Testis (tissue), 3 donors: ENCODE results near the gene CACNA2D3. TPM values are rescaled to one million over a fixed set of nuclear protein-coding genes. Genes with fewer than 3 reads are reported as not detected.
"Not testable (repeated sequence)": the region's sequence is repeated elsewhere in the genome, so short reads cannot be mapped to it uniquely, and the experiment has no call there.

ENCODE experiments used
- DNase-seq: peaks from one replicate; pipeline ENCODE4 v3.0.0-alpha.2; 2019
- H3K27ac ChIP-seq, 2 donors: fragments of 200-600 bp; sonication (generic); one replicate each; pipeline ENCODE4 v1.5.1; 2019
- H3K27me3 ChIP-seq: fragments of 200-600 bp; sonication (generic); one replicate; pipeline ENCODE4 v1.5.1; 2019
- H3K36me3 ChIP-seq: fragments of 200-600 bp; sonication (generic); one replicate; pipeline ENCODE4 v1.5.1; 2017; ENCODE audit warnings: low read depth; ENCODE audit errors: missing control alignments
- H3K4me1 ChIP-seq: fragments of 200-600 bp; sonication (generic); one replicate; pipeline ENCODE4 v1.5.1; 2019
- H3K4me3 ChIP-seq, 2 donors: fragments of 200-600 bp; sonication (generic); one replicate each; pipeline ENCODE4 v1.5.1; 2017 to 2019
- H3K9me3 ChIP-seq: fragments of 200-600 bp; sonication (generic); one replicate; pipeline ENCODE4 v1.5.1; 2017
- POLR2A ChIP-seq: fragments of 450-650 bp; IDR thresholded peaks from one replicate; pipeline ENCODE4 v1.6.1; 2017; ENCODE audit warnings: antibody characterized with exemption, mild to moderate bottlenecking, moderate library complexity
- WGBS, 2 donors: methylation state at CpG; one replicate each; pipeline ENCODE4 v1.1.5; 2018; 5-methylcytosine and 5-hydroxymethylcytosine counted together
- intact Hi-C: fragments of 100-400 bp; cut with DNase I; formaldehyde crosslinking; loops from one replicate; pipeline ENCODE4 v1.15.1; 2023; ENCODE audit warnings: low total_unique reads
- polyA plus RNA-seq: library from polyadenylated mRNA; stranded (reverse); fragments of 350-450 nt; fragmentation: Illumina TruSeq; extraction: RNeasy Lipid Tissue Mini Kit (QIAGEN cat#74804); gene quantifications from one replicate; pipeline ENCODE4 v1.2.3, GENCODE V29; 2014; ENCODE audit warnings: low read depth, low replicate concordance; ENCODE audit not compliant: insufficient read depth
- total RNA-seq, 2 donors: library from RNA; depleted of rRNA; stranded (reverse); fragments of >200 nt; gene quantifications; one replicate each; pipeline ENCODE4 v1.2.3, GENCODE V29; 2016
- TF ChIP-seq, protein P1 (sequence below), 3 experiments: fragments of 450-650 bp in 2 of 3; fragments of 200-600 bp in 1 of 3; sonication (generic) in 1 of 3; IDR thresholded peaks; one replicate each; pipeline ENCODE4 v1.5.1; 2016 to 2019; ENCODE audit warnings: antibody characterized with exemption in 3 of 3, mild to moderate bottlenecking in 2 of 3, moderate library complexity in 1 of 3

The CACNA2D3 gene
- total and polyA plus RNA-seq, 3 donors from 2014 or later, result 10.1 to 16.5 (median 11.2) TPM

- TF ChIP-seq, protein P1, sequence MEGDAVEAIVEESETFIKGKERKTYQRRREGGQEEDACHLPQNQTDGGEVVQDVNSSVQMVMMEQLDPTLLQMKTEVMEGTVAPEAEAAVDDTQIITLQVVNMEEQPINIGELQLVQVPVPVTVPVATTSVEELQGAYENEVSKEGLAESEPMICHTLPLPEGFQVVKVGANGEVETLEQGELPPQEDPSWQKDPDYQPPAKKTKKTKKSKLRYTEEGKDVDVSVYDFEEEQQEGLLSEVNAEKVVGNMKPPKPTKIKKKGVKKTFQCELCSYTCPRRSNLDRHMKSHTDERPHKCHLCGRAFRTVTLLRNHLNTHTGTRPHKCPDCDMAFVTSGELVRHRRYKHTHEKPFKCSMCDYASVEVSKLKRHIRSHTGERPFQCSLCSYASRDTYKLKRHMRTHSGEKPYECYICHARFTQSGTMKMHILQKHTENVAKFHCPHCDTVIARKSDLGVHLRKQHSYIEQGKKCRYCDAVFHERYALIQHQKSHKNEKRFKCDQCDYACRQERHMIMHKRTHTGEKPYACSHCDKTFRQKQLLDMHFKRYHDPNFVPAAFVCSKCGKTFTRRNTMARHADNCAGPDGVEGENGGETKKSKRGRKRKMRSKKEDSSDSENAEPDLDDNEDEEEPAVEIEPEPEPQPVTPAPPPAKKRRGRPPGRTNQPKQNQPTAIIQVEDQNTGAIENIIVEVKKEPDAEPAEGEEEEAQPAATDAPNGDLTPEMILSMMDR (IDR thresholded peaks at IDR 0.05), result no peak
- TF ChIP-seq POLR2A, result no peak
- H3K36me3 ChIP-seq, result no peaks in the 10 kb centered on the region
- no peaks in the 10 kb centered on the region for H3K9me3 ChIP-seq
- intact Hi-C loops, result no loop called here
- H3K4me3 ChIP-seq, result no peak overlapping the region
- no peaks in the 10 kb centered on the region for H3K4me1 ChIP-seq
- DNase-seq, result no peak
- WGBS, 2 donors, result 85 to 91% methylated on average over 3 of the region's 3 CpGs
- no peak overlapping the region for H3K27ac ChIP-seq
- H3K27me3 ChIP-seq, result no peaks in the 10 kb centered on the region
Measured at GRCh38 chr3:54094926-54095325, 27.4 kb upstream of the CACNA2D3 start.

- no peak for DNase-seq
- TF ChIP-seq, protein P1 (IDR thresholded peaks at IDR 0.05), result no peak
- TF ChIP-seq POLR2A, result no peak
- Histone ChIP-seq H3K4me3 (no peak overlapping the region), H3K27me3 (no peaks in the 10 kb centered on the region), H3K4me1 (no peaks in the 10 kb centered on the region), H3K27ac (no peak overlapping the region), H3K36me3 (no peaks in the 10 kb centered on the region), H3K9me3 (no peaks in the 10 kb centered on the region)
- 89 to 95% methylated on average over 1 of the region's 1 CpG for WGBS, 2 donors
- intact Hi-C loops, result no loop called here
Measured at GRCh38 chr3:54099381-54099780, 23.0 kb upstream of the CACNA2D3 start.

- TF ChIP-seq, protein P1 (IDR thresholded peaks at IDR 0.05), result no peak
- TF ChIP-seq POLR2A, result no peak
- 84 to 86% methylated on average over 11 of the region's 11 CpGs for WGBS, 2 donors
- no peaks in the 10 kb centered on the region for H3K36me3 ChIP-seq
Measured at GRCh38 chr3:54104084-54104483, 18.3 kb upstream of the CACNA2D3 start.

GRCh38 chr3:54116129-54116528 lies 6.2 kb upstream of the CACNA2D3 start:
- H3K36me3 ChIP-seq, intact Hi-C loops, H3K27me3 ChIP-seq, H3K4me3 ChIP-seq, DNase-seq, H3K9me3 ChIP-seq, H3K4me1 ChIP-seq, H3K27ac ChIP-seq: not testable (repeated sequence)
- WGBS, 2 donors, result 96 to 98% methylated on average over 4 of the region's 4 CpGs

More at GRCh38 chr3:54104084-54104483, 18.3 kb upstream of the CACNA2D3 start:
- no peaks in the 10 kb centered on the region for H3K27me3 ChIP-seq
- no peak overlapping the region for H3K27ac ChIP-seq
- no peaks in the 10 kb centered on the region for H3K9me3 ChIP-seq
- no peaks in the 10 kb centered on the region for H3K4me1 ChIP-seq
- no peak overlapping the region for H3K4me3 ChIP-seq
- no peak for DNase-seq
- intact Hi-C loops, result no loop called here

DNA sequence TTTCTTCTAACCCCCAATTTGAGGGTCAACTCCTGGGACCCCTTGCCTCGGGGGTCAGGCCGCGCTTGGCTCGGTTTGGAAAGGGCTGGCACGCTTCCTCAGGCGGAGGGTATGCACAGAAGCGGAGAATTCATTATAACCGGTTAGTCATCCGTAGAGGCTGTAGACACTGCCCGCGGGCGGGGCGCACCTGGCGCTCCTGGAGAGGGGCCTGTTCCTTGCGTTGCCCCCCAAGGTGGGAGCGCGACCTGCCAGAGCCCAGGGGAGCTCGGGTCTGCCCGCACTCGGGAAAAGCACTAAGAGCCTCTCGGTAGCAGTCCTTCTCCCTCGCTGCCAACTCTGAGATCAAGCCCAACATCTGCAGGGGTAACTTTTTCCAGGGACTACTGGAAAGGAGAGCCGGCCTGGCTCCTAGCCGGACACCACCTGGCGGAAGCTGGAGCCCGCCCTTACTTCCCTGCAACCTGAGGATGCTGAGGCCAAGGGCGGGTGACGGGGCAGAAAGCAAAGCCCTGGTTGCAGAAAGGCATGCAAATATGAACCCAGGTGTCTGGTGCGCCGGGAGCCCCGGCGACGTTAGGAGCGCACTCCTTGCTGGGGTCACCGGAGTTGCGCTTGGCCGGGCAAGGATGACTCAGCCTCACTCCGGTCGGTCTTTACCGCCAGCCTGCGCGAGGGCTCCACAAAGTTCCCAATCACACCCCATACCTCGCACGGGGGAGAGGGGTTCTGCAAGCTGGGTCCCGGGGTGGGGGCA lies 1.5 kb upstream of the CACNA2D3 start:
- no peak for TF ChIP-seq POLR2A
- TF ChIP-seq, protein P1 (IDR thresholded peaks at IDR 0.05), result no peak
- no peaks in the 10 kb centered on the region for H3K36me3 ChIP-seq
- intact Hi-C loops, result no loop called here

More for the DNA sequence above, 1.5 kb upstream of the CACNA2D3 start:
- peaks cover 9% of the 10 kb centered on the region for H3K4me1 ChIP-seq
- DNase-seq, result peak; percentile 33
- WGBS, 2 donors, result 3 to 6% methylated on average over 8 to 45 of the region's 45 CpGs
- peak overlapping the region; percentile 59 to 71 for H3K4me3 ChIP-seq
- no peaks in the 10 kb centered on the region for H3K9me3 ChIP-seq
- no peaks in the 10 kb centered on the region for H3K27me3 ChIP-seq
- H3K27ac ChIP-seq, result no peak overlapping the region
